Tibial nerve (tissue), 4 donors: ENCODE results near the gene HCK.
A peak's percentile ranks its signal among the peaks of the same experiment; 100 is the strongest.

Experiments used
- EP300 ChIP-seq, 2 donors: sonication (generic); formaldehyde crosslinking; IDR thresholded peaks; one replicate each; pipeline ENCODE4 v1.6.1; 2017; ENCODE audit warnings: antibody characterized with exemption in 2 of 2, mild to moderate bottlenecking in 1 of 2
- POLR2A ChIP-seq, 2 donors: fragments of 450-650 bp; IDR thresholded peaks; one replicate each; pipeline ENCODE4 v1.6.1; 2017; ENCODE audit warnings: antibody characterized with exemption in 2 of 2, mild to moderate bottlenecking in 2 of 2, moderate library complexity in 2 of 2
- TF ChIP-seq, protein P1 (sequence below), 5 experiments: fragments of 200-600 bp in 3 of 5; fragments of 450-650 bp in 2 of 5; sonication (generic) in 3 of 5; IDR thresholded peaks; one replicate each; pipeline ENCODE4 v1.5.1; 2016 to 2019; ENCODE audit warnings: antibody characterized with exemption in 5 of 5, mild to moderate bottlenecking in 3 of 5, moderate library complexity in 2 of 5

DNA sequence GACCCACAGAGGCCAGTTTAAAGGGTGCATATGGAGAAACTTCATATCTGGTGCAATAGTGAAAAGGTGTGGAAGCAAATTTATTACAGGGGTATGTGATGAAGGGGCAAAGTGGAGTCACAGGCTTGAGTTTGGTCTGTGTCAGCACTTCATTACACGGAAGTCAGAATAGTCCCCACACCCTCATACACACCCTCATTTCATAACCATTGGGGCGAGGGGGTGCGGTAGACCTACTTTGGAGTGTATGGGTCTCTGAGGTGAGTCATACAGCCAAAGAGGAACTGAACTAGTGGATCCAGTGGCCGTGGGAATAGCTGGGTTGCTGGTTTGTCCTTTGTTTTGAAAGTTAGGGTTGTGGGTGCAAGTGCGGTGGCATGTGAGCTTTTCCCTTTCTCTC, 60.8 kb downstream of the HCK start:
- TF ChIP-seq, protein P1, sequence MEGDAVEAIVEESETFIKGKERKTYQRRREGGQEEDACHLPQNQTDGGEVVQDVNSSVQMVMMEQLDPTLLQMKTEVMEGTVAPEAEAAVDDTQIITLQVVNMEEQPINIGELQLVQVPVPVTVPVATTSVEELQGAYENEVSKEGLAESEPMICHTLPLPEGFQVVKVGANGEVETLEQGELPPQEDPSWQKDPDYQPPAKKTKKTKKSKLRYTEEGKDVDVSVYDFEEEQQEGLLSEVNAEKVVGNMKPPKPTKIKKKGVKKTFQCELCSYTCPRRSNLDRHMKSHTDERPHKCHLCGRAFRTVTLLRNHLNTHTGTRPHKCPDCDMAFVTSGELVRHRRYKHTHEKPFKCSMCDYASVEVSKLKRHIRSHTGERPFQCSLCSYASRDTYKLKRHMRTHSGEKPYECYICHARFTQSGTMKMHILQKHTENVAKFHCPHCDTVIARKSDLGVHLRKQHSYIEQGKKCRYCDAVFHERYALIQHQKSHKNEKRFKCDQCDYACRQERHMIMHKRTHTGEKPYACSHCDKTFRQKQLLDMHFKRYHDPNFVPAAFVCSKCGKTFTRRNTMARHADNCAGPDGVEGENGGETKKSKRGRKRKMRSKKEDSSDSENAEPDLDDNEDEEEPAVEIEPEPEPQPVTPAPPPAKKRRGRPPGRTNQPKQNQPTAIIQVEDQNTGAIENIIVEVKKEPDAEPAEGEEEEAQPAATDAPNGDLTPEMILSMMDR (IDR thresholded peaks at IDR 0.05) = no peak
- no peak for TF ChIP-seq POLR2A (IDR thresholded peaks at IDR 0.05)
- peak in 1 of 2 donors; percentile 59 for TF ChIP-seq EP300 (IDR thresholded peaks at IDR 0.05)
